H1 (cell line): ENCODE results near the gene ATP11C. TPM values are rescaled to one million over a fixed set of nuclear protein-coding genes. Genes with fewer than 3 reads are reported as not detected.

Source experiments
- CTCF ChIA-PET: fragments of 300-600 bp; sonication (Branson Sonifier 250); formaldehyde crosslinking; loops from one replicate; lab custom pipeline; 2021; ENCODE audit not compliant: partially characterized antibody; lab: Charles Lee
- POLR2A ChIA-PET: fragments of 300-600 bp; sonication (Branson Sonifier 250); formaldehyde crosslinking; loops from one replicate; lab custom pipeline; 2021; ENCODE audit warnings: inconsistent platforms; ENCODE audit not compliant: partially characterized antibody; lab: Charles Lee
- DNase-seq, 2 experiments: peaks; one replicate each; pipeline versions ENCODE4 v3.0.0 to v3.0.0-alpha.2; 2010 to 2022; ENCODE audit warnings: low spot score in 2 of 2, low read depth in 1 of 2, mixed read lengths in 1 of 2
- FAIRE-seq: peaks from 2 replicates; lab custom pipeline; 2011; peaks lifted over from hg19 to GRCh38; lab: Jason Lieb, UNC
- H2AFZ ChIP-seq: 2 replicates; pipeline ENCODE4 v1.8.1; 2012; ENCODE audit warnings: low read length, inconsistent platforms
- H2AK5ac ChIP-seq: 2 replicates; pipeline ENCODE4 v1.6.1; 2013; ENCODE audit warnings: low read depth, low read length
- H2BK120ac ChIP-seq: replicated peaks from 2 replicates; pipeline ENCODE3; 2013; ENCODE audit warnings: low read depth, low read length, inconsistent platforms
- H2BK12ac ChIP-seq: 2 replicates; pipeline ENCODE4 v1.6.1; 2013; ENCODE audit warnings: low read depth, low read length
- H2BK15ac ChIP-seq: 2 replicates; pipeline ENCODE4 v1.6.1; 2013; ENCODE audit warnings: low read length
- H2BK20ac ChIP-seq: 2 replicates; pipeline ENCODE4 v1.6.1; 2013; ENCODE audit warnings: low read length
- H2BK5ac ChIP-seq: 2 replicates; pipeline ENCODE4 v1.6.1; 2013; ENCODE audit warnings: low read depth, low read length
- H3K14ac ChIP-seq: 2 replicates; pipeline ENCODE4 v1.6.1; 2013; ENCODE audit warnings: inconsistent platforms; ENCODE audit not compliant: insufficient read length
- H3K18ac ChIP-seq: 2 replicates; pipeline ENCODE4 v1.6.1; 2013; ENCODE audit warnings: low read length; ENCODE audit errors: extremely low read depth
- H3K23ac ChIP-seq: 2 replicates; pipeline ENCODE4 v1.6.1; 2013; ENCODE audit warnings: inconsistent platforms; ENCODE audit not compliant: insufficient read length
- H3K23me2 ChIP-seq: 2 replicates; pipeline ENCODE4 v1.6.1; 2013; ENCODE audit warnings: low read depth, low read length
- H3K27ac ChIP-seq: 2 replicates; pipeline ENCODE4 v1.6.1; 2011; ENCODE audit warnings: low read depth, low read length, inconsistent platforms
- H3K27me3 ChIP-seq, 4 experiments: replicated peaks in 1 of 4; 1 replicate in 1 of 4; 2 replicates in 3 of 4; pipeline versions ENCODE4 v1.6.1 to v1.8.1; 2011 to 2013; ENCODE audit warnings: low read length in 3 of 4, mild to moderate bottlenecking in 3 of 4, inconsistent platforms in 2 of 4, mixed read lengths in 2 of 4, moderate library complexity in 1 of 4; ENCODE audit not compliant: control insufficient read depth in 3 of 4, insufficient read depth in 3 of 4; ENCODE audit errors: extremely low read depth in 1 of 4
- H3K36me3 ChIP-seq, 4 experiments: 2 replicates each; pipeline versions ENCODE4 v1.6.1 to v1.8.1; 2011 to 2013; ENCODE audit warnings: mild to moderate bottlenecking in 4 of 4, low read length in 3 of 4, moderate library complexity in 2 of 4, control low read depth in 1 of 4, inconsistent platforms in 1 of 4; ENCODE audit not compliant: insufficient read depth in 4 of 4, control insufficient read depth in 2 of 4
- H3K4ac ChIP-seq: replicated peaks from 2 replicates; pipeline ENCODE3; 2013; ENCODE audit warnings: low read length, low read depth, mixed read lengths, inconsistent platforms; ENCODE audit not compliant: insufficient read length
- H3K4me1 ChIP-seq, 4 experiments: replicated peaks in 1 of 4; 1 replicate in 1 of 4; 2 replicates in 3 of 4; pipeline versions ENCODE4 v1.6.1 to v1.8.1; 2011 to 2013; ENCODE audit warnings: low read length in 3 of 4, inconsistent platforms in 2 of 4, mixed read lengths in 1 of 4; ENCODE audit not compliant: insufficient read depth in 4 of 4, control insufficient read depth in 3 of 4
- H3K4me2 ChIP-seq, 2 experiments: 2 replicates each; pipeline versions ENCODE4 v1.6.1 to v1.8.1; 2011 to 2013; ENCODE audit warnings: low read depth in 2 of 2, low read length in 2 of 2, control low read depth in 1 of 2, inconsistent platforms in 1 of 2, mild to moderate bottlenecking in 1 of 2; ENCODE audit not compliant: insufficient read depth in 1 of 2
- H3K4me3 ChIP-seq, 4 experiments: fragments of 200-600, 300-600 bp in 1 of 4; sonication (generic), shearing (Covaris generic), sonication (Bioruptor Twin) in 1 of 4; 2 replicates each; pipeline versions ENCODE4 v1.5.1 to v1.8.1; 2011 to 2016; ENCODE audit warnings: low read length in 4 of 4, low read depth in 3 of 4, control low read depth in 2 of 4, inconsistent platforms in 2 of 4, mild to moderate bottlenecking in 2 of 4, mixed read lengths in 1 of 4, moderate library complexity in 1 of 4; ENCODE audit not compliant: insufficient read depth in 2 of 4; ENCODE audit errors: extremely low read depth in 1 of 4
- H3K56ac ChIP-seq: replicated peaks from 2 replicates; pipeline ENCODE3; 2013; ENCODE audit warnings: low read depth, mild to moderate bottlenecking, mixed read lengths, low read length, inconsistent platforms; ENCODE audit not compliant: insufficient read length
- H3K79me1 ChIP-seq: 2 replicates; pipeline ENCODE4 v1.6.1; 2013; ENCODE audit warnings: low read depth, low read length, control low read depth
- H3K79me2 ChIP-seq, 2 experiments: 2 replicates each; pipeline versions ENCODE4 v1.6.1 to v1.8.1; 2012 to 2013; ENCODE audit warnings: low read length in 2 of 2, mild to moderate bottlenecking in 2 of 2, inconsistent platforms in 1 of 2; ENCODE audit not compliant: insufficient read depth in 2 of 2, control insufficient read depth in 1 of 2
- H3K9ac ChIP-seq, 4 experiments: replicated peaks in 1 of 4; 1 replicate in 1 of 4; 2 replicates in 3 of 4; pipeline versions ENCODE4 v1.6.1 to v1.8.1; 2011 to 2013; ENCODE audit warnings: low read depth in 3 of 4, low read length in 3 of 4, control low read depth in 2 of 4, mild to moderate bottlenecking in 2 of 4, moderate library complexity in 2 of 4, inconsistent platforms in 1 of 4; ENCODE audit errors: extremely low read depth in 1 of 4
- H3K9me3 ChIP-seq, 2 experiments: 2 replicates each; pipeline versions ENCODE4 v1.6.1 to v1.8.1; 2012 to 2013; ENCODE audit warnings: mild to moderate bottlenecking in 2 of 2, moderate library complexity in 2 of 2, control low read depth in 1 of 2, inconsistent platforms in 1 of 2, low read depth in 1 of 2, low read length in 1 of 2, mixed read lengths in 1 of 2; ENCODE audit not compliant: insufficient read depth in 2 of 2
- H4K20me1 ChIP-seq, 2 experiments: replicated peaks in 1 of 2; 2 replicates each; pipeline versions ENCODE3 to v1.8.1; 2011 to 2013; ENCODE audit warnings: inconsistent platforms in 2 of 2, low read length in 2 of 2, mild to moderate bottlenecking in 1 of 2; ENCODE audit not compliant: insufficient read depth in 2 of 2, control insufficient read depth in 1 of 2
- H4K5ac ChIP-seq: 2 replicates; pipeline ENCODE4 v1.6.1; 2013; ENCODE audit warnings: low read length, low read depth, mixed read lengths, inconsistent platforms; ENCODE audit not compliant: insufficient read length
- H4K8ac ChIP-seq: 2 replicates; pipeline ENCODE4 v1.8.0; 2013; ENCODE audit warnings: mild to moderate bottlenecking, moderate library complexity, low read length, inconsistent platforms; ENCODE audit not compliant: insufficient read depth; ENCODE audit errors: extremely low read depth
- H4K91ac ChIP-seq: replicated peaks from 2 replicates; pipeline ENCODE3; 2013; ENCODE audit warnings: low read length, mixed read lengths, inconsistent platforms; ENCODE audit not compliant: insufficient read length
- ATF3 ChIP-seq: IDR thresholded peaks from 2 replicates; pipeline ENCODE4 v1.6.1; 2011; ENCODE audit warnings: low read depth, mild to moderate bottlenecking, low read length; ENCODE audit not compliant: insufficient read depth
- BRCA1 ChIP-seq: IDR thresholded peaks from 2 replicates; pipeline ENCODE4 v1.6.1; 2012; ENCODE audit warnings: low read depth, low read length, improper control_type of control experiment
- CEBPB ChIP-seq: IDR thresholded peaks from 2 replicates; pipeline ENCODE4 v1.6.1; 2012; ENCODE audit warnings: low read depth, low read length
- EZH2 ChIP-seq: fragments of 200-600 bp; sonication (generic); IDR thresholded peaks from 2 replicates; pipeline ENCODE4 v1.7.1; 2012; ENCODE audit warnings: low read depth, mild to moderate bottlenecking, moderate library complexity, low read length, inconsistent platforms; ENCODE audit not compliant: severe bottlenecking
- FOSL1 ChIP-seq: IDR thresholded peaks from 2 replicates; pipeline ENCODE4 v1.6.1; 2011; ENCODE audit warnings: mild to moderate bottlenecking, low read depth, low read length, moderate library complexity; ENCODE audit not compliant: insufficient read depth
- MAX ChIP-seq: IDR thresholded peaks from 2 replicates; pipeline ENCODE4 v1.6.1; 2012; ENCODE audit warnings: inconsistent platforms
- POLR2AphosphoS5 ChIP-seq: IDR thresholded peaks from 2 replicates; pipeline ENCODE4 v1.6.1; 2011; ENCODE audit warnings: low read depth, low read length
- SAP30 ChIP-seq: fragments of 300-600 bp; sonication (generic); IDR thresholded peaks from 2 replicates; pipeline ENCODE4 v1.7.1; 2012; ENCODE audit warnings: low read length, moderate library complexity, mild to moderate bottlenecking, inconsistent platforms; ENCODE audit not compliant: insufficient read depth, insufficient replicate concordance
- SP4 ChIP-seq: IDR thresholded peaks from 2 replicates; pipeline ENCODE4 v1.6.1; 2012; ENCODE audit warnings: low read length, inconsistent platforms
- WGBS, 2 experiments: shearing (Covaris generic) in 1 of 2; methylation state at CpG; one replicate each; pipeline versions ENCODE4 v1.1.6 to v1.1.7; 2013 to 2015; ENCODE audit warnings: low lambda C conversion rate in 2 of 2, mixed read lengths in 2 of 2, inconsistent platforms in 1 of 2, low coverage in 1 of 2, missing lambda C conversion rate in 1 of 2; ENCODE audit not compliant: insufficient replicate concordance in 2 of 2, insufficient coverage in 1 of 2, insufficient read length in 1 of 2; ENCODE audit errors: extremely low coverage in 1 of 2, missing lambda C conversion rate in 1 of 2; 5-methylcytosine and 5-hydroxymethylcytosine counted together
- polyA plus RNA-seq, 7 experiments: library from polyadenylated mRNA; depleted of rRNA in 3 of 7; stranded (reverse) in 5 of 7; unstranded in 2 of 7; fragments of >200 nt in 5 of 7; fragments of 200-250 nt in 2 of 7; gene quantifications; 1 replicate in 5 of 7; 2 replicates in 1 of 7; 4 replicates in 1 of 7; pipeline versions ENCODE4 v1.2.1 to v1.2.3, GENCODE V29; 2011 to 2013; ENCODE audit warnings: missing spikeins in 2 of 7, mixed read lengths in 2 of 7
- total RNA-seq: library from RNA; stranded (reverse); fragmentation: NEBNext Ultra II Directional; extraction: Animal tissue kit (Norgen Biotek cat#: 25700); gene quantifications from 2 replicates; pipeline ENCODE4 v1.2.1, GENCODE V29; 2021

The ATP11C gene
- total and polyA plus RNA-seq, 2 of the 8 experiments (the other 6 are each of a cell fraction or from before 2014, with no cell fraction given) = 14.7 to 52.1 TPM

DNA sequence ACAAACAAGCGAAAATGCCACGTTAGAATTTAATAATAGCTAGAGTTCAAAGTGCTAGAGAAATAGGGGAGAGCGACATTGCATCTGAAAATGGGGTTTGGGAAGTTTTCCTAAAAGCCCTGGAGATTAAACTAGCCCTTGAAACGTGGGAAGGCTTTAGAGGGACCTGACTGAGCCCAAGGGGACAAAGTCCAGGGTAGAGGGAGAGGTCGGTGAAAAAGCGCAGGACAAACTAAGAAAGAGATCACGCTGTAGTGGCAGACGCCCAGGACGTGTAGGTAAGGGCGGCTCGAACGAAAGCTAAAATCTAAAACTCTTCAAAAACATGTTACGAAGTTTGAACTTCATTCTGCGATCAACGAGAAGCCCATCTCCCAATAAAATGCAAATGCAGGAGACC is 1.1 kb upstream of the ATP11C start:
- no peak for DNase-seq

More for the DNA sequence above, 1.1 kb upstream of the ATP11C start:
- Histone ChIP-seq H2AK5ac (no peak overlapping the region), H3K79me1 (no peaks in the 10 kb centered on the region), H3K23ac (no peak overlapping the region), H2BK5ac (no peak overlapping the region), H2BK12ac (no peak overlapping the region), H2AFZ (no peak overlapping the region), H3K9ac (no peak overlapping the region; a peak in 1 of 7 replicates), H4K8ac (no peak overlapping the region), H4K20me1 (peaks cover 0 to 3% of the 10 kb centered on the region in 2 experiments), H3K36me3 (no peaks in the 10 kb centered on the region), H4K5ac (no peak overlapping the region), H4K91ac (no peak overlapping the region), H3K4me2 (peak overlapping the region; percentile 59 to 79), H3K27me3 (no peaks in the 10 kb centered on the region), H3K79me2 (peaks cover 0 to 28% of the 10 kb centered on the region in 2 experiments; a peak in 3 of 4 replicates), H3K4me1 (peaks cover 0 to 7% (median 3%) of the 10 kb centered on the region in 4 experiments; a peak in 3 of 7 replicates), H3K14ac (no peak overlapping the region), H3K27ac (no peak overlapping the region), H3K4me3 (peak overlapping the region; percentile 42 to 84 (median 60); a peak in 7 of 8 replicates), H3K56ac (no peak overlapping the region), H3K4ac (no peak overlapping the region), H2BK20ac (no peak overlapping the region), H2BK120ac (no peak overlapping the region), H3K18ac (no peak overlapping the region), H2BK15ac (no peak overlapping the region), H3K9me3 (no peaks in the 10 kb centered on the region), H3K23me2 (peaks cover 2% of the 10 kb centered on the region; the same call in 1 of the 2 replicates)
- 71% methylated on average over 13 of the region's 15 CpGs; no CpG with 5 or more reads in 1 of the 2 experiments for WGBS, 2 experiments
- POLR2A ChIA-PET = interaction anchor here (0.9 to 1.6 kb wide), 9 partner anchors 9 to 348 kb away, joined by 3 to 8 read pairs (median 4); no protein-coding TSS in a partner anchor
- TF ChIP-seq BRCA1 (no peak), FOSL1 (no peak), SP4 (no peak), EZH2 (no peak), SAP30 (no peak), CEBPB (no peak), POLR2AphosphoS5 (no peak), MAX (no peak), ATF3 (no peak)
- FAIRE-seq = no peak
- CTCF ChIA-PET = interaction anchor here (0.9 to 2.0 kb wide), 2 partner anchors 32 to 72 kb away, joined by 3 to 4 read pairs; no protein-coding TSS in a partner anchor
